Measurements from ENCODE around the gene FOXP1.
A peak's percentile ranks its signal among the peaks of the same experiment; 100 is the strongest.

FOXP1 gene

GRCh38 chr3:71514621-71515020, 68.9 kb downstream of the FOXP1 start:
- DNase-seq (ENCODE audit: low read depth, low spot score), result no peak
- no peak for TF ChIP-seq CTCF (IDR thresholded peaks at IDR 0.05; ENCODE audit: low read depth, low read length)
- no peak overlapping the region for H3K4me3 ChIP-seq (ENCODE audit: low read depth, low read length)
- in situ Hi-C loops (cut with HindIII; ENCODE audit: low sequenced_read_pairs), result no loop called here

- no peak for DNase-seq (ENCODE audit: low read depth, low spot score)
- TF ChIP-seq CTCF (IDR thresholded peaks at IDR 0.05; ENCODE audit: low read depth, low read length), result no peak
- in situ Hi-C loops (cut with HindIII; ENCODE audit: low sequenced_read_pairs), result no loop called here
- no peak overlapping the region for H3K4me3 ChIP-seq (ENCODE audit: low read depth, low read length)
Observed at GRCh38 chr3:71513515-71513914, 70.0 kb downstream of the FOXP1 start.

GRCh38 chr3:71513081-71513480, 70.4 kb downstream of the FOXP1 start:
- DNase-seq (ENCODE audit: low read depth, low spot score), result no peak
- TF ChIP-seq CTCF (IDR thresholded peaks at IDR 0.05; ENCODE audit: low read depth, low read length), result no peak

GRCh38 chr3:71512544-71512943, 71.0 kb downstream of the FOXP1 start:
- in situ Hi-C loops (cut with HindIII; ENCODE audit: low sequenced_read_pairs), result no loop called here
- TF ChIP-seq CTCF (IDR thresholded peaks at IDR 0.05; ENCODE audit: low read depth, low read length), result no peak
- no peak overlapping the region for H3K4me3 ChIP-seq (ENCODE audit: low read depth, low read length)
- no peak for DNase-seq (ENCODE audit: low read depth, low spot score)

More at GRCh38 chr3:71513081-71513480, 70.4 kb downstream of the FOXP1 start:
- H3K4me3 ChIP-seq (ENCODE audit: low read depth, low read length), result no peak overlapping the region
- in situ Hi-C loops (cut with HindIII; ENCODE audit: low sequenced_read_pairs), result no loop called here

GRCh38 chr3:71512000-71512399, 71.5 kb downstream of the FOXP1 start:
- no peak for DNase-seq (ENCODE audit: low read depth, low spot score)
- in situ Hi-C loops (cut with HindIII; ENCODE audit: low sequenced_read_pairs), result no loop called here
- no peak overlapping the region for H3K4me3 ChIP-seq (ENCODE audit: low read depth, low read length)
- TF ChIP-seq CTCF (IDR thresholded peaks at IDR 0.05; ENCODE audit: low read depth, low read length), result no peak

- no peak for TF ChIP-seq CTCF (IDR thresholded peaks at IDR 0.05; ENCODE audit: low read depth, low read length)
- no peak for DNase-seq (ENCODE audit: low read depth, low spot score)
- H3K4me3 ChIP-seq (ENCODE audit: low read depth, low read length), result no peak overlapping the region
- in situ Hi-C loops (cut with HindIII; ENCODE audit: low sequenced_read_pairs), result no loop called here
Observed at GRCh38 chr3:71511446-71511845, 72.1 kb downstream of the FOXP1 start.

GRCh38 chr3:71511037-71511436, 72.5 kb downstream of the FOXP1 start:
- no peak for TF ChIP-seq CTCF (IDR thresholded peaks at IDR 0.05; ENCODE audit: low read depth, low read length)
- no peak overlapping the region for H3K4me3 ChIP-seq (ENCODE audit: low read depth, low read length)
- in situ Hi-C loops (cut with HindIII; ENCODE audit: low sequenced_read_pairs), result no loop called here
- peak; percentile 99 for DNase-seq (ENCODE audit: low read depth, low spot score)

All from astrocyte of the spinal cord (primary cell).